Mesothelial cell of epicardium (in vitro differentiated cells): ENCODE measurements around the gene MIS18BP1. TPM values are rescaled to one million over a fixed set of nuclear protein-coding genes. Genes with fewer than 3 reads are reported as not detected.
A peak's percentile ranks its signal among the peaks of the same experiment; 100 is the strongest.

ENCODE experiments used
- DNase-seq, 2 experiments: peaks; one replicate each; pipeline ENCODE4 v3.0.0; 2021; ENCODE audit warnings: low spot score in 2 of 2; ENCODE audit not compliant: unreplicated experiment in 2 of 2
- H3K27ac Mint-ChIP-seq: 2 replicates; pipeline ENCODE4 v1.8.0; 2021; ENCODE audit warnings: mixed read lengths
- H3K27me3 Mint-ChIP-seq: 2 replicates; pipeline ENCODE4 v1.8.0; 2021; ENCODE audit warnings: low read depth, mixed read lengths
- H3K36me3 Mint-ChIP-seq: 2 replicates; pipeline ENCODE4 v1.8.0; 2021; ENCODE audit warnings: mixed read lengths
- H3K4me1 Mint-ChIP-seq: 2 replicates; pipeline ENCODE4 v1.8.0; 2021; ENCODE audit warnings: mixed read lengths
- H3K4me3 Mint-ChIP-seq: 2 replicates; pipeline ENCODE4 v1.8.0; 2021; ENCODE audit warnings: mild to moderate bottlenecking, moderate library complexity, mixed read lengths
- H3K9me3 Mint-ChIP-seq: 2 replicates; pipeline ENCODE4 v1.8.0; 2021; ENCODE audit warnings: mixed read lengths
- CTCF ChIP-seq: fragments of 200-600 bp; sonication (generic); IDR thresholded peaks from one replicate; pipeline ENCODE4 v1.5.0; 2021; ENCODE audit warnings: antibody characterized with exemption; ENCODE audit not compliant: unreplicated experiment
- total RNA-seq: library from RNA; stranded (reverse); gene quantifications from 3 replicates; pipeline ENCODE4 v1.2.1, GENCODE V29; 2021

The MIS18BP1 gene
- total RNA-seq, 1 donor from 2014 or later, result 42.0 TPM

DNA sequence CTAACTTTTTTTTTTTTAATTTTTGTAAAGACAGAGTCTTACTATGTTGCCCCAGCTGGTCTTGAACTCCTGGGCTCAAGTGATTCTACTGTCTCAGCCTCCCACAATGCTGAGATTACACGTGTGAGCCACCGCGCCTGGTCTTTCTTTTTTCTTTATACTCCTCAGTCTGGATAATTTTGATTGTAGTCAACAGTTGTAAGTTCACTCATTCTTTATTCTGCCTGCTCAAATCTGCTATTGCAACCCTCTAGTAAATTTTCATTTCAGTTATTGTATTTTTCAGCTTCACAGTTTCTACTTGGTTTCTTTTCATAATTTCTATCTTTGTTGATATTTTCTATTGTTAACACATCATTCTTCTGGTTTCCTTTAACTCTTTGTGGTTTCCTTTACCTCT, 5.8 kb upstream of the MIS18BP1 start:
- no peak for DNase-seq
- Mint-ChIP-seq H3K27ac (no peak overlapping the region), H3K9me3 (peaks cover 48% of the 10 kb centered on the region), H3K27me3 (peaks cover 8% of the 10 kb centered on the region), H3K4me1 (no peaks in the 10 kb centered on the region), H3K36me3 (peaks cover 12% of the 10 kb centered on the region), H3K4me3 (no peak overlapping the region)
- TF ChIP-seq CTCF, result no peak

GRCh38 chr14:45258073-45258472, 5.1 kb upstream of the MIS18BP1 start:
- Mint-ChIP-seq H3K27ac (no peak overlapping the region), H3K9me3 (peaks cover 41% of the 10 kb centered on the region), H3K4me1 (no peaks in the 10 kb centered on the region), H3K36me3 (peaks cover 8% of the 10 kb centered on the region), H3K4me3 (no peak overlapping the region), H3K27me3 (peaks cover 8% of the 10 kb centered on the region)
- no peak for DNase-seq
- no peak for TF ChIP-seq CTCF

GRCh38 chr14:45254771-45255170, 1.8 kb upstream of the MIS18BP1 start:
- Mint-ChIP-seq H3K27ac (no peak overlapping the region), H3K27me3 (peaks cover 5% of the 10 kb centered on the region), H3K4me1 (peaks cover 16% of the 10 kb centered on the region), H3K4me3 (no peak overlapping the region), H3K9me3 (peaks cover 29% of the 10 kb centered on the region), H3K36me3 (peaks cover 8% of the 10 kb centered on the region)
- TF ChIP-seq CTCF, result no peak
- DNase-seq, result no peak

DNA sequence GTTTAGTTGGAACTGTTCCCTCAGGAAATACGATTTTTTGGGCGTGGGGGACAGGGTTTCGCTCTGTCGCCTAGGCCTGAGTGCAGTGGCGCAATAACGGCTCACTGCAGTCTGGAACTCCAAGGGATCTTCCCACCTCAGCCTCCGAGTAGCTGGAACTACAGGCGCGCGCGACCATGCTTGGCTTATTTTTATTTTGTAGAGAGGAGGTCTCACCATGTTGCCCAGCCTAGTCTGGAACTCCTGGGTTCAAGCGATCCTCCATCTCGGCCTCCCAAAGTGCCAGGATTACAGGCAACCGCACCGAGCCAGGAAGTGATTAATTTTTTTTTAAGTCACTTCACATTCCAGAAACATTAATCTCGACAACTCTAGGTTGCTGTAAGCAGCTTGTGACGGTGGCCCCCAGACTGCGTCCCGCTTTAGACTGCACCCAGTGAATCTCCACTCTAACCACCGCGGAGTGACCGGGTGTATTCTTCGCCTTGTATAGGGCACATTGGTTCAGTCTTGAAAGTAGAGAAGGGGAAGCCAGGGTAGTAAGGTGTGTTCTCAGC, 830 bp upstream of the MIS18BP1 start:
- H3K4me3 Mint-ChIP-seq, result peak overlapping the region; percentile 87
- H3K27ac Mint-ChIP-seq, result peak overlapping the region; percentile 95
- no peak for TF ChIP-seq CTCF
- H3K9me3 Mint-ChIP-seq, result peaks cover 20% of the 10 kb centered on the region
- peaks cover 5% of the 10 kb centered on the region for H3K27me3 Mint-ChIP-seq
- H3K4me1 Mint-ChIP-seq, result peaks cover 17% of the 10 kb centered on the region
- DNase-seq, result no peak
- peaks cover 6% of the 10 kb centered on the region for H3K36me3 Mint-ChIP-seq

- no peak for TF ChIP-seq CTCF
- DNase-seq, result no peak
- H3K36me3 Mint-ChIP-seq, result no peaks in the 10 kb centered on the region
These were observed 484 bp downstream of the MIS18BP1 start for GRCh38 chr14:45252366-45253069.

More at GRCh38 chr14:45252366-45253069, 484 bp downstream of the MIS18BP1 start:
- Mint-ChIP-seq H3K4me1 (peaks cover 17% of the 10 kb centered on the region), H3K4me3 (peak overlapping the region; percentile 87), H3K27ac (peak overlapping the region; percentile 94), H3K9me3 (peaks cover 7% of the 10 kb centered on the region), H3K27me3 (peaks cover 5% of the 10 kb centered on the region)
